Measurements from ENCODE around the gene PUS3.

Gene PUS3, protein sequence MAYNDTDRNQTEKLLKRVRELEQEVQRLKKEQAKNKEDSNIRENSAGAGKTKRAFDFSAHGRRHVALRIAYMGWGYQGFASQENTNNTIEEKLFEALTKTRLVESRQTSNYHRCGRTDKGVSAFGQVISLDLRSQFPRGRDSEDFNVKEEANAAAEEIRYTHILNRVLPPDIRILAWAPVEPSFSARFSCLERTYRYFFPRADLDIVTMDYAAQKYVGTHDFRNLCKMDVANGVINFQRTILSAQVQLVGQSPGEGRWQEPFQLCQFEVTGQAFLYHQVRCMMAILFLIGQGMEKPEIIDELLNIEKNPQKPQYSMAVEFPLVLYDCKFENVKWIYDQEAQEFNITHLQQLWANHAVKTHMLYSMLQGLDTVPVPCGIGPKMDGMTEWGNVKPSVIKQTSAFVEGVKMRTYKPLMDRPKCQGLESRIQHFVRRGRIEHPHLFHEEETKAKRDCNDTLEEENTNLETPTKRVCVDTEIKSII

DNA sequence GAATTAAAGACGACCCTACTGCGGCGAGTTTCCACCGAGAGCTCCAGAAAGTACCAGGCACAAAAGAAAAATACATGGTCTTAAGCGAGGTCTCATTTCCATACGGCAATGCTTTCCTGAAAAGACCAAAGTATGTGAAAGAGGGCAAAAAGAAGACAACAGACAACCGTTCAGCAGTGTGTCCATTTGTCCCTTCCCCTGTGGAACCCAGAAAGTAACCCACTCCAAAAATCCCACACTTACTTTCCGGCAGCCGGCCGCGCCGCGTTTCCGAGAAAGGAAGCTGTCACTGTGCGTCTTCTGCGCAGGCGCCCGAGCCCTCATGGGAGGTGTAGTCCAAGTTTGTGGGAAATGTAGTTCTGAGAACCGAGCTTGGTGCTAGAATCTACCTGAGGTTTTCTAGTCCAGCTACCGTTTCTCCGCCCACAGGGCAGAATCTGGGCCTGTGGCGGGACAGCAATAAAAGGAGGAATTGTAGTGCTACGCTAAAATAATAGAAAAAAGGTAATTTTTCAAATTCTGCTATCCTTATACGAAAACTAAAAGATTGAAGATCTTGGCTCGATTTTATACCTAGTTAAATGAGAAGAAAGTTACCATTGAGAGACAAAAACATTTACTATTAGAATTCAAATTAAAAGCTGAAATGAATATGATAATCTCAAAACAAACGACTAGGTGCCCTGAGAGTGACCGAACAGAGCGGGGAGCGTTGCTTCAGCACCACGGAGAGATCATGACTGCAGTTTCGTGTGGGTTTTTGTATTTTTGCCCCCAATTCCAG is at the start of gene PUS3:
Gene PUS3, minus strand, starts transcription at position 280 of the 784 bp plus-strand sequence. CDS start 6,922 bp downstream, outside the sequence.
- DNase-seq = peak; percentile 96

DNA sequence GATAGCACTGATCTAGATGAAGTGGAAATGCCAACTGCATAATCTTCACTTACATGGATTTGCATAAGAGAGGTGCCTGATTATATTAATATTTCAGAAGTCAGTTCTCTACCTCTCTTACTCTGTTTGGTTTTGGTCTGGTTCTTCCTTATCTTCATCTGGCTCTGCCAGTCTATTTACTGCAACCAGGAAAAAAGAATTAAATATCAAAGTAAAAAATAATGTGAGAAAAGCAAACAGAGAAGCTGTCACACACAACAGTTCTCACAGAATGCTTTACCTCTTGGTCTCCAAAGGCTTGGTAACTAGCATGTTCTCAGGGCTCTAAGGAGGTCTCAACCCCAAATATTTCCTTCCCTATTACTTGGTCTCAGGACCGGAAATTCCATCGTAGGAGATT is 49.6 kb upstream of the PUS3 start:
- DNase-seq = no peak

DNA sequence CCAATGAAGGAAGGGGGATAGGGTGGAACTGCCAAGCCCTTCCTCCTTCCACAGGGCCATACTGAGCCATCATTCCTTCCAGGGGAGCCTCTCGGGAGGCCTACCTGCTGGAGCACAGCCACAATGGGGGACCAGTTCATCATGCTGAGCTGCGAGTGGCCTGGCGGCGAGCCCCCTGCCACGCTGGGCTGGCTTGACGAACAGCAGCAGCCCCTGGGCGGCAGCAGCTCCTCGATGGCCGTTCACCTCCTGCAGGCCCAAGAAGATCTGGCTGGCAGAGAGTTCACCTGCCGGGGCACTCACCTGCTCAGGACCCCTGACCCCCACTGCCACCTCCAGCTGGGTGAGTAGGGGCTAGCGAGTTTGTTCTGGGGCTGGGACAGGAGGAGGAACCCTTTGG is 48.7 kb upstream of the PUS3 start:
- no peak for DNase-seq

DNA sequence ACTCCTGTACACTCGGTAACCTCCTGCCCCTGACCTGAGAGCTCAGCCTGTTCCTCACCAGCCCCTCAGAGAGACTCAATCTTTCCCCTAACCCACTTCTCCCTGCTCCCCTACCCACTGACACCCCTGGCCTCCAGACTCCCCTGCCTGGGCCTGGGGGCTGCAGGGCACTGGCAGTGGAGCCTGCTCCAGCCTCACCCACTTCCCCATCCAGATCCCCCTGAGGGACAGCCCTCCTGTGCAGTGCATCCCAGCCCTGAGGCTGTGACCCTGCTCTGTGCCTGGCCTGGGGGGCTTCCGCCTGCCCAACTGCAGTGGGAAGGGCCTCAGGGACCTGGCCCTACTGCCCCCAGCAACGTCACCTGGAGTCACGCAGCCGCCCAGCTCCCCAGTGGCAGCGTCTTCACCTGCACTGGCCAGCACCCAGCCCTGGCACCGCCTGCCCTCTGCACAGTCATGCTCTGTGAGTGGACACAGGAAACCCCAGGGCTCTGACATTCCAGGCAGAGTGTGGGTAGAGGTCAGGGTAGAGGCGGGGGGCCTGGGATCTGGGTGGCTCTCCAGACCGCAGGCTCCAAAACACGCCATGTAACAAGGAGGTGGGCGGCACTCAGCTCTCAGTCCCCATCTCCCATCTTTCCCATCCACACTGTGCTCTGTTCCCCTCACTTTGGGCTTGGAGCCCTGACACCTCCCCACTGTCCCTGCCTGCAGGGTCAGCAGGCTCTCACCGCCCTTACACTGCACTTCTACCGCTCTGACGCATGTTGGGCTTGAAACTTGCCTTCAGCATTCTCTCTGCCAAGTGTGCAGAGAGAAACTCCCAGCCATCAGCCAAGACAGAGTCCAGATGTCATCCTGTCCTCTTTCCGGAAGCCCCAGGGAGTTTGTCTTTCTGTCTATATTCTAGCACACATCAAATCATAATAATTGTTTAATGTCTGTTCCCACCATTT is 48.0 kb upstream of the PUS3 start:
- DNase-seq = no peak

DNA sequence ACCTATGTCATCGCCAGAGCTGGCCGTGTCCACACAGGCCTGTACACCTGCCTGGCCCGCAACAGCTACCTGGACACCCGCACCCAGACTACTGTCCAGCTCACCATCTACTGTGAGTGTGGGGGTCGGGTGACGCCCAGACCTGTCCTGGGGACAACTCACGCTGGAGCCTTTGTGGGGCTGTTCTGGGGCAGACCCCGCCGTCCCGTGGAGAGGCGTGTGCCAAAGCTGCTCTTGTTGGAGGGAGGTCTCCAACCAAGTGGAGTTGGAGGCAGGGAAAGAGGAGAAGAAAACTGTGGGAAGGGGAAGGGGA is 47.1 kb upstream of the PUS3 start:
- DNase-seq = no peak

DNA sequence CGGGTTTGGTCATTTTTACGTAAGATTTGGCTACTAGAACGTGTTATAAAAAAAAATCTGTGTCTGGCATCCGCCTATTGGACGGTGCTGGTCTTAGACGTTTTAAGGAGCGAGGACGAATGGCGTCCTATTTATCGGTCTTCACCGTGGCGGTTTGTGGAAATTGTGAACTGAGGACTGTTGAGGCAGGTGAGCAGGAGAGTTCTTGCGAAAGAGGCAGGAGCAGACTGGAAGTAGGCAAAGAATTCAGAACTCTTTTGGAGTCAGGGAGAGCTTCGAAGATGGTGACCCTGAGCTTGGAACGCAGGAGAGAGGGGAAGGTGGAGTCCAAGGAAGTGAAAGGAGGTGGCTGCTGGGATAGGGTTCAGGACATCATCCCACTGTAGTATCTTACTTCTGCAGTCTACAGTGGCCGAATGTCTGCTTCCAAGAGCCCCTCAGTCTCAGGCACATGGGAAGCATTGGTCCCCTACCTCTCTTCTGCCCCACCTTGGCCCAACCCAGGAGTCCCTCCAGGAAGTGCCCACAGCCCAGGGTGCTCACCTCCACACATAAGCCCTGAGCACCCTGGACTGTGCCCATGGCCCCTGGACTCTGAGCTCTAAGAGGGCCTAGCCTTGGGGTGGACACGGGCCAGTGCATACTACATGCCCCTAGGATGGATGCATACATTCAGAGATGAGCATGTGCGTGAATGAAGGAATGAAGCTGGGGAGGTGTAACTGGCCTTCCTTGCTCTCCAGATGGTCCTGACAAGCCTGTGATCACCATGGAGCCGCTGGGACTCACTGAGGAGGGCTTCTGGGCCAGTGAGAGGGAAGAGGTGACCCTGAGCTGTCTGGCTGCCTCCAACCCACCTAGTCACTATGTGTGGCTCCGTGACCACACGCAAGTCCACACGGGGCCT is 46.5 kb upstream of the PUS3 start:
- no peak for DNase-seq

DNA sequence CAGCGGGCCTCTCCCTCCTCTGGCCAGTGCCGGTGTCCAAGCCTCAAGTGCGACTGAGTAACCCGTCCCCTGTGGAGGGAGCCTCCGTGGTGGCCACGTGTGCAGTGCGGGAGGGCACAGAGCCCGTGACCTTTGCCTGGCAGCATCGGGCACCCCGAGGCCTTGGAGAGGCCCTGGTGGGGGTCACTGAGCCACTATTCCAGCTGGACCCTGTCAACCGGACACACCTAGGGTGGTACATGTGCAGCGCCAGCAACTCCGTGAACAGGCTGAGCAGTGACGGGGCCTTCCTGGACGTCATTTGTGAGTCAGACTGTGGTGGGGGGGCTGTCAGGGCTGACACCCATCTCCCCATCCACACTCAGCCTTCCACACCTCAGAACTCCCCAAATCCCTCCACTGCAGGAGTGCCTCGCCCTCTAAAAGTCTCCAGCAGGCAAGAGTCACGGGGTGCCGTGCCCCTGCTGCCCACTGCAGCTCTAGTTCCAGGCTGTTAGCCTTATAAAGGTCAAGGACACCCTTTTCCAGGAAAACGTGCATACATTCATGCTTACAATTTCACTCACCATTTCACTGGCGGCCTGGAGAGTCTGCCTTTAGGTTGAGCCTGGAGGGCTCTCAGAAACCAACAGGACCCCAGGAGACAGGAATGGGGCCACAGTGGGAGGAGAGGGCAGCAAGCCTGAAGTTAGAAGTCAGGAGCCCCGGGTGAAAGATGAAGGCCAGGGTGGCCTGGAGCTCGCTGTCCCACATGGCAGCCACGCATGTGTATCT is 45.5 kb upstream of the PUS3 start:
- DNase-seq = no peak

DNA sequence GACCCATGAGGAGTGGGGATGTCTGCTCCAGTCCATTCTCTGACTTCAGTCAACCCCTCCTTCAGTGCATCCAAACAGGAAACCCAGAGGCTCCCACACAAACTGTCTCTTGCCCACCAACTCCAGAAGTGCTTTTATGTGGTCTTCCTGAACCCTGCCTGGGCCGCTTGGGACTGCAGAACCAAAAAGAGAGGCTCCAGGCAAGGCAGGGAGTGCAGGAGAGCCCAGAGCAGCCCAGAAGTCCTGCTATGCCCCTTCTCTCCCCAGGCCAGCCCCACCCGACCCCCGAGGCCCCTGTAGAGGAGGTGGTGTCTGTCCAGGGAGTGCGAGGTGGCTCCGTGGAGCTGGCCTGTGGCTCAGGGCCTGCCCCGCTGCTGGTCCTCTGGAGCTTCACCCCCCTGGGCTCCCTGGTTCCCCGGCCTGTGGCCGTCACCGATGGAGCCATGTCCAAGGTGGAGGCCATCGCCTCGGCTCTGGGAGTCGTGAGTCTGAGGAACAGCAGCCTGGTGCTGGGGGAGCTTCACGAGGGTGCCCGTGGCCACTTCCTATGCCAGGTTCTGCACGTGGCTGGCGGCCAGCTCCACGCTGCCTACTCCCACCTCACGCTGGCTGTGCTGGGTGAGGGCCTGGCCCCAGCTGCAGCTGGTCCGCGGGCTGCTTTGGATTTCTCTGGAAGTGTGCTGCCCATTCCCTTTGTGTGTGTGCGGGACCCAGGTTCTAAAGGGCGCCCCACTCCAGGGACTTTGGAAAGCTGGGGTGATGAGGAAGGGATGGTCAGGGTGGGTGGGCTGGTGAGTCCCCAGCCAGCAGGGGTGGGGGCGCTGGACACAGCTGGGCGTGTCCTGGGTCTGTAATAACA is 44.6 kb upstream of the PUS3 start:
- DNase-seq = no peak

DNA sequence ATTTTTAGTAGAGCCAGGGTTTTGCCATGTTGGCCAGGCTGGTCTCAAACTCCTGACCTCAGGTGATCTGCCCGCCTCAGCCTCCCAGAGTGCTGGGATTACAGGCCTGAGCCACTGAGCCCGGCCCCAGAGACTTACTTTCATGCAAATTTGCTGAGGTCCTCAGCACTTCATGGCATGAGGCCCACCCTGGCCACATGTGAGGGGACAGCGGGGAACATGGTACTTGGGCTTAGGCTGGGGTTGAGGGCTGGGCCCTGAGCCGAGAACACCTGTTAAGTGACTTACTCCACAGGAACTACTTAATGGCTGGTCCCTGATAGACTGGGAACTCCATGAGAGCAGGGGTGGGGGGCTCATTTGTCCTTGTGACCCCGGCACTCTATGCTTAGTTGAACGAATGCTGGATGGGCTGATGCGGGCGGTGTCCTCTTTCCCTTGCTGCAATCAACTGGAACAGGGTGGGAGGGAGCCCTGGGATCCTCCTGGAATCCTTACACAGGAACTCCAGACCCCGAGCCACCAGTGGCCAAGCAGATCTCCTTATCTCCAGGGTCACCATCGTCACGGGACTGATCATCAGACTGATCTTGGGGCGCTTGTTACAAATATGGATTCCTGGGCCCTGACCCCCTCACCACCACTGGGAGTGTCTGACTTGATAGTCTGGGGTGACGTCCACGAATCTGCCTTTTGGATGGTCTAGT is 43.9 kb upstream of the PUS3 start:
- no peak for DNase-seq

DNA sequence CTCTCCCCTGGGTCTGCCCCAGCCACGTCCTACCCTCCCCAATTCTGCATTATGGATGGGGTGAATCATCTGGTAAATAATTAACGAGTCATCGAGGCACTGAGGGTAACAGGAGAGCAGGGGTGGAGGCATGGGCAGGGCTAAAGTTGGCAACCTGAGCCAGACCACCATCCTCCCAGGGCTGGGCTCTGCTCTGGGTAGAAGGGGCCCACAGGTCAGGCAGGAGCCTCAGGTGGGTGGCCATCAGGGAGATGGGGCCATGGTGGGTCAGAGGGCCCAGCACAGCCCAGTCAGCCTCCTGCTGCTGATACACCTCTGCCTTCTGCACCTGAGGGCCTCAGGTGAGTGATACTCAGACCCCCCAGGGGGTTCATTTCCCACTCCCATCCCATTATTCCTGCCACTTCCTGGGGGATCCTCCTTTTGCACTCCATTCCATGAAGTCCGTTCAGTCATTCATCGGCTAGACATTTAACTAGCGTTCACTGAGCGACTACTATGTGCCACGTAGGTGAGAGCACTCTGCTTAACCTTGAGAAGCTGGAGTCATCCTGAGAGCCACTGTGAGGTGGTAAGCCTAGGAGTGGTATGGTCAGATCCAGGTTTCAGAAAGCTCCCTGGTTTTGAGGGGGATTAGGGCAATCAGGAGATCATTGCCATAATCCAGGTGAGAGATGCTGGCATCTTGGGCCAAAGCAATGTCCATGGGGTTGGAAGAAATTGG is 43.0 kb upstream of the PUS3 start, which contains the start of gene VSIG10L2:
Gene VSIG10L2, plus strand, starts transcription at position 248 of the 724 bp plus-strand sequence. Its CDS starts 12 bp downstream, at position 260.
- no peak for DNase-seq

DNA sequence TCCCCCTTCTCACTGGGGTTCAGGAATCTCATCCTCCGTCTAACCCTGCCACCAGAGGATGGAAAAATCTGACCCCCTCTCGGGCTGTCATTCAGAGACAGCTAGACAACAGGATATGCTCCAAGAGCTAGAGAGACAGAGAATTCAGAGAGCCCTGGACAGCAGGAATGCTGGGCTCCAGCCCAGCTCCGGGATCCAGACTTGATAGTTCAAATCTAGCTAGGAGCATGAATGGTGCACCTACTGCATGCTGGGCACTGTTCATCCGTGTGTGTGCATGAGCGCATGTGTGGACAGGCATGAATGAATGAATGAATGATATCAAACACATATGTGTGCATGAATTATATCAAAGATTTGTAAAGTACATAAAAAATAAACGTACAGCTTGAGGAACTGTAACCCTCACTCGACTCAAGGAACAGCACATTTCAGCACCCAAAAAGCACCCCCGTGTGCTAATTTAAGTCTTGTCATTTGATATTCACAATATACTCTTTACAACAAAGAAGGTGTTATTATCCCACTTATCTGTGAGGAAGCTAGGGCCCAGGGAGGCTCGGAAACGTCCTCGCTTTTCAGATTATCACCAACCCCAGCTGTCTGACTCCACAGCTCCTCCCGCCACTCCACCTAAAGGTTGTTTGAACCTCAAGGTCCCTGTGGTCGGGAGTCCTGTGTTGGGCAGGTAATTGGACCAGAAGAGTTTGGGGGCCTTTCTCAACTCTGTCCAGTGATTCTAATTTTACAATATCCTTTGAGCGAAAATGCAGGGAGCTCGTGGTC is 42.2 kb upstream of the PUS3 start:
- DNase-seq = no peak

DNA sequence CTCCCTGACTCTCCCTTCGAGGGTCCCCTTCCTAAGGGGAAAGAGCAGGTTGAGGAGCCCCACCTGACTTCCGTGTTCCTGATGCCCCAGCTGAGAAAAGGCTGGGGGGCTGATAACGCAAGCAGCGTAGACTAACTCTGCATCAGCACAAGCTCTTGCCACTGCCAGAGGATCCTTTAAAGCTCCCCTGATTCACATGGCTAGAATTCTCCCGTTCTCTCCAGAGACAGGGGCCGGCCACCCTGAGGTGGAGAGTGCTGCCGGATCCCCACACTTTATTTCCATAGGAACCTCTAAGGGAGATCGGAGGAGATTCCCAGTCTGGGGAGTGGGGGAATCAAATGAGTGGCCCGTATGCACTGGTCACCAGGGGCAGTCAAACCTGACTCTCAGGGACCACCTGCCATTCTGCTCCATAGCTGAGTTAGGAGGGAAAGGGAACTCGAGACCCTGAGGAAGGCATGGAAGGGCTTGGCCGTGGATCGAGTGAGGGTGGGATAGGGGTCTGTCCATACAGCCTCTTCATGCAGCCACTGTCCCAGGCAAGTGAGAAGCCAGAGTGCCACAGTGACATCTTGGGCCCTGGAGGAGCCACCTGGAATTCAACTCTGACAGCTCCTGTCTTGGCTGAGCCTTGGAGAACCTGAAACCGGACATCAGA is 41.5 kb upstream of the PUS3 start:
- DNase-seq = no peak

DNA sequence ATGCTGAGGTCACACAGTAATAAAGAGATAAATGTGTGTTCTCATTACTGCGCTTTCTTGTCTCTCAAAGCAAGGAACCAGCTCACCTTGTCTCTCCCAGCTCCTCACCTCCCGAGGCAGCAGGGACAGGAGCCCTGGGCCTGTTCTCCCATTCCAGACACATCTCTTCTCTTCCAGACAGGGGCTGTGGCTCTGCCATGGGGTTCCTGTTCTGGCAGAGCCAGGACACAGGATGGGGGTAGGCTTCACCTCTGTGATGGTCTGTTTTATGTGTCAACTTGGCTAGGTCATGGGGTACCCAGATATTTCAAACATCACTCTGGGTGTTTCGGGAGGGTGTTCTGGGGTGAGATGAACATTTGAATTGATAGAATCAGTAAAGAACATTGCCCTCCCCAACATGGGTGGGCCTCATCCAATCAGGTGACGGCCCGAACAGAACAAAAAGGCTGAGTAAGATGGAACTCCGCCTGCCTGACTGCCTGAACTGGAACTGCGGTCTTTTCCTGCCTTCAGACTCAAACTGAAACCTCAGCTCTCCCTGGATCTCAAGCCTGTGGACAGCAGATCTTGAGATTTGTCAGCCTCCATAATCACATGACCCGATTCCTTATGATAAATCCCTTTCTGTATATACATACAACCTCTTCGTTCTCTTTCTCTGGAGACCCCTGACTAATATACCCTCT is 40.8 kb upstream of the PUS3 start:
- DNase-seq = no peak

DNA sequence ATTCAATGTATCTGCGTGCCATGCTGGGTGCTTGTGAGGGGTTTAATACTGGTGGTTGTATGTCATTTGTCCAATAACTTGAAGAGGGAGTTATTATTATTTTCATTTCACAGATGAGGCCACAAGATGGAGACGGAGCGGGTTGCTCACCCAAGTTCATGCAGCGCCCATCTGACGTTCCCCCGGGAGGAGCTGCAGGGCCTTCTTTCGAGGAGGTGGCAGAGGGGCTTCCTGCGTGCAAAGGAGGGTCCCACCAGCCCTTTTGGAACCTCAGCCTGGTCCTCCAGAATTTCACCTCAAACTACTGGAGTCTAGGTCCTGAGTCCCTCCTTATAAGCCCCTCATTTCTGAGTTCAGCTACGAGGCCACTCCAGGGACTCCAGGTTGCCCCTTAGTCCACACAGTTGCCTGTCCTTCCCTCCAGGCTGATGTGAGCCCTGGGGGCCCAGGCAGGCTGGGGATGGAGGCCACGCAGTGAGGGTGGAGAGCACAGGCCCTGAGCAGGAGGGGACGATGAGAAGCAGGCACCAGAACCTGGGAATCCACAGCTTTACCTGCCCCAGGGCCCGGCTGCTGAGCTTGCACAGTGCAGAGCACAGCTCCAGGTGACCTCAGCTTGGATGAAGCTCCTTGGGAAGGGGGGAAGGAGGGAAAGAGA is 39.9 kb upstream of the PUS3 start:
- no peak for DNase-seq

DNA sequence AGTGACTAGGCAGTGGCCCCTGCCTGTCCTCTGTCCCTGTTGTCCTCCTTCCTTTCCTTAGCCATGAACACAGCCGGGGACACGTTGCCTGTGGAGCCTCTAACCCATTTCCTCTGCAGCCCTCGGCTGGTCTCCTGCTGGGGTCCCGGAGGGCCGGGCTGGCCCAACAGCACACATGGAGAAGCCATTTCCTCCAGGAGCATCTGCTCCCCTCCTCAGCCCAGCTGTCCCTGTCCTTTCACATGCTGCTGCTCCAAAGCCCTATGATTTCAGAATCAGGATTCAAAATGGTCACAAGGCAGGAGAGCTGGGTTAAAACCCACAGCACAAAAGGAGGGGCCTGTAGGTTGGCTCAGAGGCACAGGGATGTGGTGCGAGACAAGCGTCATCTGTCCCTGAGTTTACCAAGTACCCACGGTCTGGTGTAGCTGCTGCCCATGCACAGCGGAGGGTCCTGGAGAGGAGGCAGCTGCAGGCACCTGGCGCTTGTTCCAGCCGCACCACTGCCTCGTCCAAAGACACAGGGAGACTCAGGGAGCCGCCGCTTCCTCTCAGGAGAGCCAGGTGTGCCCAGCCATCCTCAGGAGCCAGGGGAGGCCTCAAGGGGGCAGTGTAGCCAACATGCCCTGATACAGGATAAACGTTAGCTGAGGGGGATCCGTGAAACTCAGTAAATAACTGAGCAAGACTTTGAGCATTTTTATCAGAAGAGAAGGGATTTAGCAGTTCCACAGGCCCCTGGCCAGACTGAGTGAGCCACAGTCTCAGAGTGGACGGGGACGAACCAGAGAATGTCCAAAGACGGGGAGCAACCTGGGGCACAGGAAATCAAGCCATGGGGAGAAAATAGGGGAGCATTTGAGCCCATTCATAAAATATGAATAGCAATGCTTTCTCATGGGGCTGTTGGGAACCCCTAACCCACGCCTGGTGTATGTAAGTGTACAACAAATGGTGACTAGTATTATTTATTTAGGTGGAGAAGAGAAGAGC is 38.9 kb upstream of the PUS3 start:
- peak; percentile 88 for DNase-seq
